Smooth muscle cell (in vitro differentiated cells): Measurements from ENCODE around the gene URM1. TPM values are rescaled to one million over a fixed set of nuclear protein-coding genes. Genes with fewer than 3 reads are reported as not detected.

Source experiments
- DNase-seq: peaks from one replicate; lab custom pipeline; 2025; ENCODE audit not compliant: unreplicated experiment; lab: John Stamatoyannopoulos, UW
- H2AFZ ChIP-seq: fragments of 200-600 bp; sonication (generic); 2 replicates; pipeline ENCODE4 v1.6.0; 2016; ENCODE audit warnings: antibody characterized with exemption, low read depth, mild to moderate bottlenecking
- H3F3A ChIP-seq: fragments of 200-600 bp; sonication (generic); 2 replicates; pipeline ENCODE4 v1.6.0; 2017; ENCODE audit warnings: antibody characterized with exemption, low read depth
- H3K27ac ChIP-seq: fragments of 200-600 bp; sonication (generic); 2 replicates; pipeline ENCODE4 v1.5.1; 2016; ENCODE audit warnings: low read depth, mild to moderate bottlenecking
- H3K27me3 ChIP-seq: fragments of 200-600 bp; sonication (generic); 2 replicates; pipeline ENCODE4 v1.6.1; 2016; ENCODE audit warnings: low read depth, mild to moderate bottlenecking
- H3K36me3 ChIP-seq: fragments of 200-600 bp; sonication (generic); 2 replicates; pipeline ENCODE4 v1.5.1; 2016; ENCODE audit warnings: low read depth
- H3K4me1 ChIP-seq: fragments of 200-600 bp; sonication (generic); 2 replicates; pipeline ENCODE4 v1.5.1; 2016; ENCODE audit warnings: low read depth
- H3K4me2 ChIP-seq: fragments of 200-600 bp; sonication (generic); 2 replicates; pipeline ENCODE4 v1.6.0; 2016; ENCODE audit warnings: mild to moderate bottlenecking
- H3K4me3 ChIP-seq: fragments of 200-600 bp; sonication (generic); 2 replicates; pipeline ENCODE4 v1.5.1; 2016; ENCODE audit warnings: mild to moderate bottlenecking
- H3K79me2 ChIP-seq: fragments of 200-600 bp; sonication (generic); 2 replicates; pipeline ENCODE4 v1.6.0; 2016; ENCODE audit warnings: low read depth, mild to moderate bottlenecking
- H3K9ac ChIP-seq: fragments of 200-600 bp; sonication (generic); 2 replicates; pipeline ENCODE4 v1.6.0; 2016; ENCODE audit warnings: low read depth
- H3K9me3 ChIP-seq: fragments of 200-600 bp; sonication (generic); replicated peaks from 2 replicates; pipeline ENCODE4 v1.5.1; 2016; ENCODE audit warnings: low read depth
- H4K20me1 ChIP-seq: fragments of 200-600 bp; sonication (generic); 2 replicates; pipeline ENCODE4 v1.6.0; 2016; ENCODE audit warnings: low read depth
- WGBS: methylation state at CpG from one replicate; pipeline ENCODE4 v1.1.7; 2016; ENCODE audit warnings: low lambda C conversion rate; 5-methylcytosine and 5-hydroxymethylcytosine counted together
- polyA plus RNA-seq: library from polyadenylated mRNA; unstranded; fragments of >200 nt; fragmentation: Nextera tagmentation; extraction: Ambion mirVana; gene quantifications from 2 replicates; pipeline ENCODE4 v1.2.1, GENCODE V29; 2016
- total RNA-seq: library from RNA; depleted of rRNA; stranded (reverse); fragments of >200 nt; gene quantifications from 2 replicates; pipeline ENCODE4 v1.2.3, GENCODE V29; 2014
- TF ChIP-seq, protein P1 (sequence below): fragments of 200-600 bp; sonication (generic); IDR thresholded peaks from 2 replicates; pipeline ENCODE4 v1.5.1; 2017; ENCODE audit warnings: borderline replicate concordance, mild to moderate bottlenecking, antibody characterized with exemption; ENCODE audit not compliant: insufficient read depth, poor library complexity, severe bottlenecking

URM1 gene
- total and polyA plus RNA-seq, 2 experiments from 2014 or later, result 27.3 to 48.7 TPM

DNA sequence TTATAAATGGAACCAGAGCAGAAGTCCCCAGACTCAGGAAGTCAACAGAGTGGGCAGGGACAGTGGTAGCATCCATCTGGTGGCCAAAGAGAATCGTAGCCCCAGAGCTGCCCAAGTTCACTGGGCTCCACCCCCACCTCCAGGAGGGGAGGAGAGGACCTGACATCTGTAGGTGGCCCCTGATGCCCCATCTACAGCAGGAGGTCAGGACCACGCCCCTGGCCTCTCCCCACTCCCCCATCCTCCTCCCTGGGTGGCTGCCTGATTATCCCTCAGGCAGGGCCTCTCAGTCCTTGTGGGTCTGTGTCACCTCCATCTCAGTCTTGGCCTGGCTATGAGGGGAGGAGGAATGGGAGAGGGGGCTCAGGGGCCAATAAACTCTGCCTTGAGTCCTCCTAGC lies 10.3 kb upstream of the URM1 start:
- no peaks in the 10 kb centered on the region for H3K27me3 ChIP-seq
- no peak for DNase-seq
- no peak overlapping the region for H3K4me2 ChIP-seq
- no peaks in the 10 kb centered on the region for H3F3A ChIP-seq
- H4K20me1 ChIP-seq, result no peaks in the 10 kb centered on the region
- H3K4me1 ChIP-seq, result peaks cover 4% of the 10 kb centered on the region
- no peak overlapping the region for H3K4me3 ChIP-seq
- H2AFZ ChIP-seq, result no peak overlapping the region
- H3K36me3 ChIP-seq, result no peaks in the 10 kb centered on the region
- H3K79me2 ChIP-seq, result no peaks in the 10 kb centered on the region
- H3K9me3 ChIP-seq, result no peaks in the 10 kb centered on the region
- TF ChIP-seq, protein P1, sequence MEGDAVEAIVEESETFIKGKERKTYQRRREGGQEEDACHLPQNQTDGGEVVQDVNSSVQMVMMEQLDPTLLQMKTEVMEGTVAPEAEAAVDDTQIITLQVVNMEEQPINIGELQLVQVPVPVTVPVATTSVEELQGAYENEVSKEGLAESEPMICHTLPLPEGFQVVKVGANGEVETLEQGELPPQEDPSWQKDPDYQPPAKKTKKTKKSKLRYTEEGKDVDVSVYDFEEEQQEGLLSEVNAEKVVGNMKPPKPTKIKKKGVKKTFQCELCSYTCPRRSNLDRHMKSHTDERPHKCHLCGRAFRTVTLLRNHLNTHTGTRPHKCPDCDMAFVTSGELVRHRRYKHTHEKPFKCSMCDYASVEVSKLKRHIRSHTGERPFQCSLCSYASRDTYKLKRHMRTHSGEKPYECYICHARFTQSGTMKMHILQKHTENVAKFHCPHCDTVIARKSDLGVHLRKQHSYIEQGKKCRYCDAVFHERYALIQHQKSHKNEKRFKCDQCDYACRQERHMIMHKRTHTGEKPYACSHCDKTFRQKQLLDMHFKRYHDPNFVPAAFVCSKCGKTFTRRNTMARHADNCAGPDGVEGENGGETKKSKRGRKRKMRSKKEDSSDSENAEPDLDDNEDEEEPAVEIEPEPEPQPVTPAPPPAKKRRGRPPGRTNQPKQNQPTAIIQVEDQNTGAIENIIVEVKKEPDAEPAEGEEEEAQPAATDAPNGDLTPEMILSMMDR, result no peak
- 84% methylated on average over 2 of the region's 2 CpGs for WGBS
- no peak overlapping the region for H3K9ac ChIP-seq
- H3K27ac ChIP-seq, result no peak overlapping the region

DNA sequence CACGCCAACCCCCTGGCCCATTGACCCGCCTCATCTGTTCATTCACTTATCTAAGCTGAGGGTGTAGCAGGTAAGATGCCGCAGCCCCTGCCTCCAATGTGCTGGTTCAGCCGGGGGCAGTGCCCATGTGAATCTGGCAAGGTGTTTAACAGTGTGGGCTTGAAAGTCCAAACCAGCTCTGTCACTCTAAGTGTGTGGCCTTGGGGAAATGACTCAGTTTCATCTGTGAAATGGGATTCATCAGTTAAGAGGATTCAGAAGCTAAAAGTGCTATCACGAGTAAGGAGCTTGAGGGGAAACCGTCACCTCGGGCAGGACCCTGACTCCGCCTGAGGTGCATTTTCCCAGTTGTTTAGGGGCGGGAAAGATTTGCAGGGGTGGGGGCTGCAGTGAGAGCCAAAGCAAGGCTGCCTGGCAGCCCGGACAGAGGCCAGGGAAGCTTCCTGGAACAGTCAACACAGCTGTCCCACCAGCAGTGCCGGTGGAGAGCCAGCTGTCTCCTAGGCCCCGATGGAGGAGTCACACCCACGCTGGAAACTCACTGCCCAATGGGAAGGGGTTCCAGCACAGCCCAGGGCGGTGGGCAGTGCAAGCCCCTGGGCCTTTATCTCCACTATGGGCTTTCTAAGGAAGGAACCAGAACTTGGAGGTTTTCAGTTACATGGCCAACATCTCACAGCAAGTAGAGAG lies 9.7 kb upstream of the URM1 start:
- WGBS, result 60% methylated on average over 14 of the region's 14 CpGs
- TF ChIP-seq, protein P1, result no peak
- H3K4me2 ChIP-seq, result peak overlapping the region; percentile 92
- peak overlapping the region; percentile 43 for H2AFZ ChIP-seq
- H3K9me3 ChIP-seq, result no peaks in the 10 kb centered on the region
- no peak for DNase-seq
- no peaks in the 10 kb centered on the region for H3K36me3 ChIP-seq
- H3K27me3 ChIP-seq, result no peaks in the 10 kb centered on the region
- H3K27ac ChIP-seq, result no peak overlapping the region
- H3K4me3 ChIP-seq, result peak overlapping the region; percentile 54
- no peak overlapping the region for H3K9ac ChIP-seq
- no peaks in the 10 kb centered on the region for H3K79me2 ChIP-seq
- peaks cover 4% of the 10 kb centered on the region for H3K4me1 ChIP-seq
- H3F3A ChIP-seq, result no peaks in the 10 kb centered on the region
- H4K20me1 ChIP-seq, result no peaks in the 10 kb centered on the region

DNA sequence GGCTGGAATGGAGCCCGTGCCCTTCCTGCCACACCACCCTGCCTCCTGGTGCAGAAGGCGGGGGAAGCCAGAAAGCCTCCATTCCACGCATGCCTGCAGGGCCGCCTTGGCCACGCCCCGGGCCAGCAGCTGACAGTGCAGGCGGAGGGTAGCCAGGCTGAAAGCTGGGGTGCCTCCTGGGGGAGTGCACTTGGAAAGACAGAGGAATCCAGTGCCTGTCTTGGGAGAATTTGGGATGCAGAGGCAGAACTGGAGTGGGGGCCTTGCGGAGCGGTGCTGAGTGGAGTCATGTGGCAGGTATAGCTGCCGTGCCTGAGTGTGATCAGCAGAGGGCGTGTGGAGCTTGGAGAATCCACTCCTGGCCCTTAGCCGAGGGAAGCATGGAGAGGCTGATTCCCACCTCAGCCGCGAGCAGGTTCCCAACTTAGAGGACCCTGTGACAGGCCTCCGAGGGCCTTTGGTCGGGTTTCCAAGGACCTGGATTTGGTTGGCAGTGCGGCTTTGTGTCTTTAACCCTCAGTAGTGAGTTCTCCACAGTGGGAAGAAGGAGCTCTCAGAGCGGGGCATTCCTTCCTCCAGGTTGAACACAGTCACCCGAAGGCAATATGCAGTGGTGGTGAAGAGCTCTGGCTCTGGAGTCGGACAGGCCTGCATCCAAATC lies 9.1 kb upstream of the URM1 start:
- 15% methylated on average over 20 of the region's 20 CpGs for WGBS
- H3K9ac ChIP-seq, result no peak overlapping the region
- TF ChIP-seq, protein P1, result peak; percentile 83
- H3K27me3 ChIP-seq, result no peaks in the 10 kb centered on the region
- peak overlapping the region; percentile 92 for H3K4me2 ChIP-seq
- H3K36me3 ChIP-seq, result no peaks in the 10 kb centered on the region
- no peak overlapping the region for H3K27ac ChIP-seq
- no peaks in the 10 kb centered on the region for H3K9me3 ChIP-seq
- peak overlapping the region; percentile 54 for H3K4me3 ChIP-seq
- peak overlapping the region; percentile 43 for H2AFZ ChIP-seq
- H3K79me2 ChIP-seq, result no peaks in the 10 kb centered on the region
- DNase-seq, result peak; percentile 77
- H3K4me1 ChIP-seq, result peaks cover 4% of the 10 kb centered on the region
- no peaks in the 10 kb centered on the region for H3F3A ChIP-seq
- H4K20me1 ChIP-seq, result no peaks in the 10 kb centered on the region
